ENCODE results near the gene NF1.

DNA sequence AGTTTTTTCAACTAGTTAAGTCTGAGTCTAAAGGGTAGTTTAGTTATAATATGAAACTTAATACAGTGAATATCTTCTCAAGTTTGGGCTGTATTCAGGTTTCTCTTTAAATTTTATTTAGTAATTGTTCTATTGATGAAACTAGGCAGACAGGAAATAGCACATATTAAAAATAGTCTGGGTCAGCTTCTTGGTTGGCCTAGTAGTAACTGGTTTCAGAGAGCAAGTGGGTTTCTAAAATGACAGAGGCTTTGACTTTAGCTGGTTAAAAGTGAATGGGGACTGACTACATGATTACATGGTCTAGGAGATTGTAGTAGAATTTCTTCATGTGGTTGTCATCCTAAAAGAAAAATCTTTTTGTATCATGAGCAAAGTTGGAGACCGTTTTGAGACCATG is 155.5 kb downstream of the NF1 start:
- TF ChIP-seq FOXM1 (CRISPR knock-in tag; IDR thresholded peaks at IDR 0.05) (no peak), KDM5A (IDR thresholded peaks at IDR 0.05; ENCODE audit: borderline replicate concordance, low read length) (no peak), ZNF333 (CRISPR knock-in tag; IDR thresholded peaks at IDR 0.05; ENCODE audit: borderline replicate concordance) (no peak), ZNF335 (CRISPR knock-in tag; IDR thresholded peaks at IDR 0.05) (no peak), ZNF326 (CRISPR knock-in tag; IDR thresholded peaks at IDR 0.05; ENCODE audit: borderline replicate concordance) (no peak), U2AF2 (IDR thresholded peaks at IDR 0.05; ENCODE audit: low read depth, low read length) (no peak), ZNF232 (CRISPR knock-in tag; IDR thresholded peaks at IDR 0.05; ENCODE audit: borderline replicate concordance) (no peak)
- TF ChIP-seq, protein P1, sequence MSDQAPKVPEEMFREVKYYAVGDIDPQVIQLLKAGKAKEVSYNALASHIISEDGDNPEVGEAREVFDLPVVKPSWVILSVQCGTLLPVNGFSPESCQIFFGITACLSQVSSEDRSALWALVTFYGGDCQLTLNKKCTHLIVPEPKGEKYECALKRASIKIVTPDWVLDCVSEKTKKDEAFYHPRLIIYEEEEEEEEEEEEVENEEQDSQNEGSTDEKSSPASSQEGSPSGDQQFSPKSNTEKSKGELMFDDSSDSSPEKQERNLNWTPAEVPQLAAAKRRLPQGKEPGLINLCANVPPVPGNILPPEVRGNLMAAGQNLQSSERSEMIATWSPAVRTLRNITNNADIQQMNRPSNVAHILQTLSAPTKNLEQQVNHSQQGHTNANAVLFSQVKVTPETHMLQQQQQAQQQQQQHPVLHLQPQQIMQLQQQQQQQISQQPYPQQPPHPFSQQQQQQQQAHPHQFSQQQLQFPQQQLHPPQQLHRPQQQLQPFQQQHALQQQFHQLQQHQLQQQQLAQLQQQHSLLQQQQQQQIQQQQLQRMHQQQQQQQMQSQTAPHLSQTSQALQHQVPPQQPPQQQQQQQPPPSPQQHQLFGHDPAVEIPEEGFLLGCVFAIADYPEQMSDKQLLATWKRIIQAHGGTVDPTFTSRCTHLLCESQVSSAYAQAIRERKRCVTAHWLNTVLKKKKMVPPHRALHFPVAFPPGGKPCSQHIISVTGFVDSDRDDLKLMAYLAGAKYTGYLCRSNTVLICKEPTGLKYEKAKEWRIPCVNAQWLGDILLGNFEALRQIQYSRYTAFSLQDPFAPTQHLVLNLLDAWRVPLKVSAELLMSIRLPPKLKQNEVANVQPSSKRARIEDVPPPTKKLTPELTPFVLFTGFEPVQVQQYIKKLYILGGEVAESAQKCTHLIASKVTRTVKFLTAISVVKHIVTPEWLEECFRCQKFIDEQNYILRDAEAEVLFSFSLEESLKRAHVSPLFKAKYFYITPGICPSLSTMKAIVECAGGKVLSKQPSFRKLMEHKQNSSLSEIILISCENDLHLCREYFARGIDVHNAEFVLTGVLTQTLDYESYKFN (CRISPR knock-in tag; conservative IDR thresholded peaks at IDR 0.05): no peak
- TF ChIP-seq, protein P2, sequence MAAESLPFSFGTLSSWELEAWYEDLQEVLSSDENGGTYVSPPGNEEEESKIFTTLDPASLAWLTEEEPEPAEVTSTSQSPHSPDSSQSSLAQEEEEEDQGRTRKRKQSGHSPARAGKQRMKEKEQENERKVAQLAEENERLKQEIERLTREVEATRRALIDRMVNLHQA (CRISPR knock-in tag; IDR thresholded peaks at IDR 0.05): no peak
- TF ChIP-seq, protein P3, sequence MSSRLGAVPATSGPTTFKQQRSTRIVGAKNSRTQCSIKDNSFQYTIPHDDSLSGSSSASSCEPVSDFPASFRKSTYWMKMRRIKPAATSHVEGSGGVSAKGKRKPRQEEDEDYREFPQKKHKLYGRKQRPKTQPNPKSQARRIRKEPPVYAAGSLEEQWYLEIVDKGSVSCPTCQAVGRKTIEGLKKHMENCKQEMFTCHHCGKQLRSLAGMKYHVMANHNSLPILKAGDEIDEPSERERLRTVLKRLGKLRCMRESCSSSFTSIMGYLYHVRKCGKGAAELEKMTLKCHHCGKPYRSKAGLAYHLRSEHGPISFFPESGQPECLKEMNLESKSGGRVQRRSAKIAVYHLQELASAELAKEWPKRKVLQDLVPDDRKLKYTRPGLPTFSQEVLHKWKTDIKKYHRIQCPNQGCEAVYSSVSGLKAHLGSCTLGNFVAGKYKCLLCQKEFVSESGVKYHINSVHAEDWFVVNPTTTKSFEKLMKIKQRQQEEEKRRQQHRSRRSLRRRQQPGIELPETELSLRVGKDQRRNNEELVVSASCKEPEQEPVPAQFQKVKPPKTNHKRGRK (CRISPR knock-in tag; IDR thresholded peaks at IDR 0.05): no peak
